Endothelial cell of umbilical vein (primary cell): ENCODE data around the gene ZC3HAV1.

Experiments used
- EZH2 ChIP-seq: IDR thresholded peaks from 2 replicates; pipeline ENCODE4 v1.6.1; 2012; ENCODE audit warnings: borderline replicate concordance, low read depth, mild to moderate bottlenecking, moderate library complexity, low read length, inconsistent platforms; ENCODE audit not compliant: severe bottlenecking
- JUN ChIP-seq: IDR thresholded peaks from 2 replicates; pipeline ENCODE4 v1.6.1; 2011; ENCODE audit warnings: borderline replicate concordance, low read depth; ENCODE audit not compliant: insufficient read length, insufficient read depth
- MYC ChIP-seq: IDR thresholded peaks from one replicate; pipeline ENCODE4 v1.6.1; 2011; ENCODE audit warnings: mild to moderate bottlenecking, low read depth, low read length
- POLR2A ChIP-seq: IDR thresholded peaks from 2 replicates; pipeline ENCODE4 v1.6.1; 2012; ENCODE audit warnings: low read depth, mild to moderate bottlenecking, control low read depth, low read length
- POLR2AphosphoS5 ChIP-seq: IDR thresholded peaks from 2 replicates; pipeline ENCODE4 v1.6.1; 2012; ENCODE audit warnings: low read depth, mild to moderate bottlenecking, control low read depth, low read length, moderate library complexity; ENCODE audit not compliant: insufficient read depth
- TF ChIP-seq, protein P1 (sequence below), 2 donors: IDR thresholded peaks; 1 replicate in 1 of 2; 2 replicates in 1 of 2; pipeline ENCODE4 v1.5.1; 2011; ENCODE audit warnings: low read length in 2 of 2, mild to moderate bottlenecking in 2 of 2, moderate library complexity in 2 of 2, control low read depth in 1 of 2, inconsistent platforms in 1 of 2, low read depth in 1 of 2; ENCODE audit not compliant: insufficient read depth in 1 of 2; ENCODE audit errors: extremely low read depth in 1 of 2
- TF ChIP-seq, protein P2 (sequence below): IDR thresholded peaks from 2 replicates; pipeline ENCODE4 v1.6.1; 2011; ENCODE audit not compliant: insufficient read depth, insufficient read length

DNA sequence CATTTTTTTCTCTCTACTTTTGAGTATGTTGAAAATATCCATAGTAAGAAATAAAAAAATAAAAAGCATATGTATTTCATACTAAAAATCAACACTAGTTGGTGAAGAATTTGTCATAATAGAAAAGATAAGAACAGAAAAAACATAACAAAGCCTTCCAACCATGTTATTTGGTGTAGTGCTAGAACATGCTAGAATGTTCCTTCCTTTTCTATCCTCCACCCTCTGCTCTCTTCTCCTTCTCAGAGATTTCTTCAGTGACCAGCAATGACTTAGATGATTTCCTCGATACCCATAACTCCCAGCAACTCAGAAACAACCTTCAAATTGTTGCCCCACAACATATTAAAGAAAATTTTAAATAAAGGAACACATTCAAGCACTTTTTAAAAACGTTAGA is 2.6 kb downstream of the ZC3HAV1 start:
- TF ChIP-seq EZH2 (no peak), JUN (no peak), POLR2A (no peak), POLR2AphosphoS5 (no peak), MYC (no peak)
- TF ChIP-seq, protein P1, sequence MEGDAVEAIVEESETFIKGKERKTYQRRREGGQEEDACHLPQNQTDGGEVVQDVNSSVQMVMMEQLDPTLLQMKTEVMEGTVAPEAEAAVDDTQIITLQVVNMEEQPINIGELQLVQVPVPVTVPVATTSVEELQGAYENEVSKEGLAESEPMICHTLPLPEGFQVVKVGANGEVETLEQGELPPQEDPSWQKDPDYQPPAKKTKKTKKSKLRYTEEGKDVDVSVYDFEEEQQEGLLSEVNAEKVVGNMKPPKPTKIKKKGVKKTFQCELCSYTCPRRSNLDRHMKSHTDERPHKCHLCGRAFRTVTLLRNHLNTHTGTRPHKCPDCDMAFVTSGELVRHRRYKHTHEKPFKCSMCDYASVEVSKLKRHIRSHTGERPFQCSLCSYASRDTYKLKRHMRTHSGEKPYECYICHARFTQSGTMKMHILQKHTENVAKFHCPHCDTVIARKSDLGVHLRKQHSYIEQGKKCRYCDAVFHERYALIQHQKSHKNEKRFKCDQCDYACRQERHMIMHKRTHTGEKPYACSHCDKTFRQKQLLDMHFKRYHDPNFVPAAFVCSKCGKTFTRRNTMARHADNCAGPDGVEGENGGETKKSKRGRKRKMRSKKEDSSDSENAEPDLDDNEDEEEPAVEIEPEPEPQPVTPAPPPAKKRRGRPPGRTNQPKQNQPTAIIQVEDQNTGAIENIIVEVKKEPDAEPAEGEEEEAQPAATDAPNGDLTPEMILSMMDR (IDR thresholded peaks at IDR 0.05; ENCODE audit: extremely low read depth in 1 of 2, insufficient read depth in 1 of 2, low read depth in 1 of 2, low read length in 2 of 2), result no peak
- TF ChIP-seq, protein P2, sequence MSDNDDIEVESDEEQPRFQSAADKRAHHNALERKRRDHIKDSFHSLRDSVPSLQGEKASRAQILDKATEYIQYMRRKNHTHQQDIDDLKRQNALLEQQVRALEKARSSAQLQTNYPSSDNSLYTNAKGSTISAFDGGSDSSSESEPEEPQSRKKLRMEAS, result no peak
